GM12892 (cell line): ENCODE results near the gene EIF3L.

Source experiments
- POLR2A ChIP-seq: IDR thresholded peaks from 2 replicates; pipeline ENCODE4 v1.6.1; 2011; ENCODE audit warnings: low read depth, low read length, control low read depth
- TAF1 ChIP-seq: IDR thresholded peaks from 2 replicates; pipeline ENCODE4 v1.6.1; 2011; ENCODE audit warnings: low read depth, mild to moderate bottlenecking, control low read depth, low read length, borderline replicate concordance

DNA sequence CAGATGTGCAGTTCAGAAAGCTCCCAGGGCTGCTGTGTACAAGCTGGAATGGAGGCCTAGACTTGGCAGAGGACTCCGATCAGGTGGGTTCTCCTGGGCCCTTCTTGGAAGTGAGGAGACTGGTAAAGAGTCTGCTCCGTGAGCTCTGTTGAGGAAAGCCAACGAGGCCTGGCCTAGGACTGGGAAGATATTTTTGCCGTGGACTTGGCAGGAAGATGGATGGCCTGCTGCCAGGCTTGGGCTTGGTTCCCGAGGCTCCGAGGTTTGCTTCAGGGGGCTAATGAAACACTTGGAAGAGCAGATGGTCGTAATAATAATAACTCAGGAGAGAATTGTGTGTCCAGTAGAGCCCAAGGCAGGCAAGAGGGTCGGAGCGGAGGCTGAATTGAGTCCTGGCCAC is 22.2 kb upstream of the EIF3L start:
- no peak for TF ChIP-seq POLR2A
- no peak for TF ChIP-seq TAF1
